Umbilical cord (tissue), 2 donors: Measurements from ENCODE around the gene GNS. TPM values are rescaled to one million over a fixed set of nuclear protein-coding genes. Genes with fewer than 3 reads are reported as not detected.
"Not testable (repeated sequence)": the region's sequence is repeated elsewhere in the genome, so short reads cannot be mapped to it uniquely, and the experiment has no call there.

Experiments
- DNase-seq: peaks from one replicate; pipeline ENCODE4 v3.0.0-alpha.2; 2015; ENCODE audit warnings: low spot score
- total RNA-seq: library from RNA; depleted of rRNA; stranded (reverse); fragments of >200 nt; gene quantifications from one replicate; pipeline ENCODE4 v1.2.3, GENCODE V29; 2014; ENCODE audit warnings: low replicate concordance; ENCODE audit not compliant: insufficient read depth

GNS gene
- total RNA-seq, 1 donor from 2014 or later, result 117 TPM

DNA sequence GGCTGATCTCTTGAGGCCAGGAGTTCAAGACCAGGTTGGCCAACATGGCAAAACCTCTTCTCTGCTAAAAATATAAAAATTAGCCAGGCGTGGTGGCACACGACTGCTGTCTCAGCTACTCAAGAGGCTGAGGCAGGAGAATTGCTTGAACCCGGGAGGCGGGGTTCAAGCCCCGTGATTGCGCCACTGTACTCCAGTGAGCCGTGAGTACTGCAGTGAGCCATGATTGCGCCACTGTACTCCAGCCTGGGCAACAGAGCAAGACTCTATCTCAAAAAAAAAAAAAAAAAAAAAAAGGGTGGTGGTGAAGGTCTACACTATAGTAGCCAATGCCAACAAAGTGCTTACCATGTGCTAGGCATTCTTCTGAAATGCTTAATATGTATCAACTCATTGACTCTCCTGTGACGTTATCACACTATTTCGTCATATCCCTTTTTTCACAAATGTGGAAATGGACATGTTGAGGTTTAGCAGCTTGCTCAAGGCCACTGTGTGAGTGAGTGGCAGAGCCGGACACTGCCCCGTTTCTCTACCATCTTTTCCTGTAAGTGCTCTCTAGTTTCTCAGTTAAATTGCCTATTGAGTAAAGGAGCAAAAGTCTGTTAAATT is 59.6 kb downstream of the GNS start:
- DNase-seq, result no peak

DNA sequence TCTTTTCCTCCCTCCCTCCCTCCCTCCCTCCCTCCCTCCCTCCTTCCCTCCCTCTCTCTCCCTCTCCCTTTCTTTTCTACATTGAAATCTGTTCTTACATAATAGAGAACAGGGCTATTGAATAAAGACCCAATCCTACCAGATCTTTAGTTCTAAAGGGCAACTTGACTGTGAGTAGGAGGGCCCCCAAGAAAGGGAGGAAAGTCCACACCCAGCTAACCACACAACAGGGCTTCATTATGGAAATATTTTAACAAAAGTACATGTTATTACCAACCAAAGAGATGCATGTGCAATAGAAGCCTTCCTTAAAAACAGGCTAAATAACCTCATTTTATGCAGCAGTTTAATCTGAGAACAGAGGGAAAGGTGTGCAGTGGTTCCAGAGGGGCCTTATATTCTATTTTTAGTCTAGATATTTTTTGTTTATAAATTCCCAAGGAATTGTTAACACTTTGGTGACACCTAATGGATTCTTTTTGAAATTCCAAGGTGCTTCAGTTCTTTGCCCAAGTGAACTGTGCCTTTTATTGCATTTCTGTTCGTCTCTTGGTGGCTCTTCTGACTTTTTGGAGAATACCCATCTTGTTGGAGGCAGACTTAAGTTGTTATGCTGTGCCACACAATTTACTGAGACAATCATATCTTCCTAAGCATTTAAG is 63.0 kb downstream of the GNS start:
- DNase-seq, result peak; percentile 40

DNA sequence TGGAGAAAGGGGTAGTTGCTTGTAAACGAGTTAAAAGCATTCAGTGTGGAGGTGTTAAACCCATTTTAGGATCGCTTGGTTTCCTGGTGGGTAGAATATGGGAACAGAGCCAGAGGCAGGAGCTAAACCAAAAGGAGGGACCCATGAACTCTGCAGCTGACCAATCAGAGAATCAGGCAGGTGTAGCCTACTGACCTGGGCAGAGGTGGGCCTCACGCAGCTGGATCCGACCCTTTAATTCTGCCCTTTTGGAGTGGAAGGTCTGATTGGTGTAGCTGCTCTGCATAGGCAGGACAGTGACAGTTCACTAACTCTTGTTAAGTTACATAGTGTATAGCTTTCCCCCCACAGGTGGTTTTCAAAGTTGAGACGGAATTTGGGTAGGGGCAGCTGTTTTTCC is 63.7 kb downstream of the GNS start:
- no peak for DNase-seq

DNA sequence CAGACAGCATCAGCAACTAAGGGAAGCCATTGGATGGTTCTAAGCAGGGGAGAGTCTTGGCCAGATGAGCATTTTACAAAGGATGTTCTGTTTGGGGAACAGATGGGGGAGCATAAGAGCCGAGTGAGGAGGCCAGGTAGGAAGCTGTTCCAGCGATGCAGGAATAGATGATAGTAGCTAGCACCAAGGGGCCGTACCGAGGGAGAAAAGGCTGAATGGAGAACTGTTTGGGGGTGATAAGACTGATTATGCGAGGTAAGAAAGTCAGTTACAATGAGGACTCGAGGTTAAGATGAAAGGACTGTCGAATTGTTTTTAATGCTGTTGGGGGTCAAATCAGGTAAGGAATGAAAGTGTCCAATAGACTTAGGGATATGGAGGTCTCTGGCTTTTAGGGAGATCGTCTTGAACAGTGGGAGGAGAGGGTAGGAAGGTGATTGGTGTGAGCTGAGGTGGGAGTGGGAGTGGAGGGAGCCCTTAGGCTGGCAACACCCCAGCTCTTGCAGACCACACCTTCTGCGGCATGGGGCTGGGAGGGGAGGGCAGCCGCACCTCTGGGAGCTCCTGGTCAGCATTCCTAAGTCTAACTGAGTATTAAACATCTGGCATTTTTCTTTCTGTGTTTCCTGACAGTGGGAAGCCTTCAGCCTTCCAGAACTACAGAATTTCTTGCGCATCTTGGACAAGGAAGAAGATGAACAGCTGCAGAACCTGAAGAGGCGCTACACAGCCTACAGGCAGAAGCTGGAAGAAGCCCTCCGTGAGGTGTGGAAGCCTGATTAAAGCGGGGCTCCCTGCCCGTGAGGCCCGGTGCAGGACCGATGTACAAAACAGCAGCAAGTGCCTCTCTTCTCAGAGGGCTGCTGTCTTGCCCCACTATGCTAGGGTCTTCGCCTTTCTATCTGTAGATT is 64.8 kb downstream of the GNS start:
- DNase-seq, result no peak

DNA sequence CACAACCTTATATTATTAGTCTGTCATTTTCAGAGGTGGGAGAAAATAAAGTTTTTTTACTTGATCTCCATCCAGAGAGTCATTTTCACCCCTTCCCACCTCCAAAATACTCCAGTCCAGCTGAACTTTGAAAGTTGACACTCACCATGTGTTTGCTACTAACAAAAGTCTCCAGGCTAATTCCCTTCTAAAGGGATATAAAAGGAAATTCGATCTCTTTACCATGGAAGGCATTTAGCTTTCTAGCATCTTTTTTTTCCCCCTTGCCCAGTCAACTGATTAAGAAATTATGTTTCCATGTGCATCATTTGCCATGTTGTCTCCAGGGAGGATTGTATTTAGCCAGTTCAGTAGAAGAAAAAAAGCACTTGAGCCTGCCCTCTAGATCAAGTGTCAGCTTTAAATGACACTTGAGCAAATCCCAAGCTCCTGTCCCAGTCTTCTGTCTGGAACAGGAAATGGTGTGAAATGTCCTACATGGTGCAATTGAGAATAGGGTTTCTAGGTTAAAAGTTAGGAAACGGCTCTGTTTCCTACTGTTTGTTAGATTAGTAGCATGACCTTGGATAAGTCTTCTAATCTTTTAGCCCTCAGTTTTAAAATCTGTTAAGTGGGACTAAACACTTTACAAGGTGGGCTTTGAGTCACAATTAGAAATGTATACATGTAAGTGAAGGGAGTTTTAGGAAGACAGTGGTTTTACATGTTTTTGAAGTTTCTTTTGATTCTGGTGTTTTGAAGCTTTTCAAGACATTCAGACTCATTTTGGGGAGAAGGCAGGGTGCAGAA is 67.2 kb downstream of the GNS start:
- DNase-seq, result no peak

DNA sequence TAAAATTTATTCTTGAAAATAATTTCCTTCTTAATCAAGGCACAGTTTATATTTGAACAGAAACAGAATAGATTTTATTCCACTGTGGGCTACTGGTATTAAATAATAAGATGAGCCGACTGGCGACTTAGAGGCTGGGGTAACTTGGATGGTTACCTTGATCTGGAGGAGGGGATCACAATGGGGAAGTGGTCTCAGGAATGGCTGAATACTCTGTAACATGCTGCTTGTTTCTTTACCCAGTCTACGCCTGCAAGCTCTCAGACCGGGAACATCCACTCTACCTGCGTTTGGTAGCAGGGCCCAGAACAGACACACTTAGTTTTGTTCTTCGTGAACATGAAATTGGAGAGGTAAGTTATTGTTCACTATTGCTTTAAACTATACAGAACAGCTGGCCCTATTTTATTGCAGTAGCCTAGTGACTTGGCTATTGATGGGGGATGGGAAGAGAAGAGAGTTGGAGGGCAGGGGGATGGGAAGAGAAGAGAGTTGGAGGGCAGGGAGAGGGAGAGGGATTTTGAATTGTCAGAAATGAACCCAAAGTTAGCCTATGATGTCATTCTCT is 67.9 kb downstream of the GNS start:
- DNase-seq, result no peak

DNA sequence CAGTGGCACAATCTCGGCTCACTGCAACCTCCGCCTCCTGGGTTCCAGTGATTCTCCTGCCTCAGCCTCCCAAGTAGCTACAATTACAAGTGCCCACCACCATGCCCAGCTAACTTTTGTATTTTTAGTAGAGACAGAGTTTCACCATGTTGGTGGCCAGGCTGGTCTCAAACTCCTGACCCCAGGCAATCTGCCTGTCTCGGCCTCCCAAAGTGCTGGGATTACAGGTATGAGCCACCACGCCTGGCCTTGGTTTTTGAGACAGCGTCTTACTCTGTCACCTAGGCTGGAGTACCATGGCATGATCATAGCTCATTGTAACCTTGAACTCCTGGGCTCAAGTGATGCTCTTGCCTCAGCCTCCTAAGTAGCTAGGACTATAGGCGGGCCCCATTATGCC is 69.0 kb downstream of the GNS start:
- not testable (repeated sequence) for DNase-seq

DNA sequence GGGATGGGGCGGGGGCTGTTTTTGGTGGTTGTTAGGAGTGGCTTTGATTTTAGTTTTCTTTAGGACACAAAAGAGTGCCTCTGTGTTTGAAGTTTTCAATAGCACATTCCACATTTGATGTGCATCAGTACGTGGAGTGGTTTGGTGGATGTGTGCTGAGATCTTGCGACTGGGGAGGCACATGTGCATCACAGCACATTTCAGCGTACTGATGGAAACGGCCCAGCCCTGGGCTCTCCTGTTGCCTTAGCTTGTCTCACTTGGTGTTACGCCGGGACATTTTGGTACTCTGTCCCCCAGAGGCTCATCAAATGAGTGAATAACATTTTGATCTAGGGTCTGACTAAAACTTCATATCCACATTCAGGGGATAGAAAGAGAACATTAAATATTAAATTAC is 70.5 kb downstream of the GNS start:
- no peak for DNase-seq

DNA sequence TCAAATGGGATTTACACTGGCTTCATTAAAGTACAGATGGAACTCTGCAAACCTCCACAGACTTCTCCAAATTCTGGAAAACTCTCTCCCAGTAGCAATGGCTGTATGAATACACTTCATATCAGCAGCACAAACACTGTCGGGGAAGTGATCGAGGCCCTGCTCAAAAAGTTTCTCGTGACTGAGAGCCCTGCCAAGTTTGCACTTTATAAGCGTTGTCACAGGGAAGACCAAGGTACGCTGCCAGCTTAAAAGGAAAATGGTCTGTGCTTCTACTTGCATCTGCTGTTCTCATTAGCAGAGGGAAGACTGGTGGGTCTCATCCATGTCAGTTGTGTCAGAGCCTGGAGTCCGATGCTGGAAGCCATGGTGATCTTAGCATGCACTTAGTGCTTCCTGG is 71.0 kb downstream of the GNS start:
- no peak for DNase-seq

DNA sequence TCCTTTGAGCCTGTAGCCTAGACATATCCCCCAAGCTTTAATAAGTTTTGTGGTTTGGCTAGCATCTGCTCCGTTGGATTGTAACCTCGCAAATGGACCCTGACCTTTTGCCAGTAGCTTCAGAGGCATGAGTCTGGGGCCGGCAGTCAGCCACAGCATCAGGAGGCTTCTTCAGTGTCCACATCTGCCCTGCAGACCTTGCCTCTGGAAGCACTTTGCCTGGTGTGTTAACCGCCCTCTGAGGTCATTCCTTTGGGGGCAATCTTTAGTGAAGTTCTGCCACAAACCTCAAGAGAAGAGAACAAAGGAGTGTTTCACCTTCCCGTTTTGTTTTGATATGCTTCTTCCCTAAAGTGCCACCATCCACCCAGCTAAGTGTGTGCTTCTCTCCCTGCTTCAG is 71.4 kb downstream of the GNS start:
- no peak for DNase-seq

DNA sequence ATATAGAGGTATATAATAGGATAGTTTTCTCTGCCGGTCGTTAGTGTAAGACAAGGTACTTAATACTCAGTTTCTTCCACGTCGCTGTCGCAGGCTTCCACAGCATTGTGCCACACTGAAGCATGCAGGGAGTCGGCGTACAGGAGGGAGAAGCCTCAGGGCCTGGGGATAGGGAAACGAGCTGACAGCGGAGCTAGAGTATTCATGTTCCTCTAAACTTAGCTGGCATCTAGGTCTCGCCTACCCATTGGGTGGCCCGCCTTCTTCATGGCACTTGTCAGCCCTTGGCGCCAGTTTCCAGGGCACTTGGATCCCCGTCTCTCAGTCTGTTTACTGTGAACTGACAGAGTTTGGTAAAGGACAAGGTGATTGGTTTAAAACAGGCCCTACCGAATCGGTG is 73.6 kb downstream of the GNS start:
- DNase-seq, result no peak

DNA sequence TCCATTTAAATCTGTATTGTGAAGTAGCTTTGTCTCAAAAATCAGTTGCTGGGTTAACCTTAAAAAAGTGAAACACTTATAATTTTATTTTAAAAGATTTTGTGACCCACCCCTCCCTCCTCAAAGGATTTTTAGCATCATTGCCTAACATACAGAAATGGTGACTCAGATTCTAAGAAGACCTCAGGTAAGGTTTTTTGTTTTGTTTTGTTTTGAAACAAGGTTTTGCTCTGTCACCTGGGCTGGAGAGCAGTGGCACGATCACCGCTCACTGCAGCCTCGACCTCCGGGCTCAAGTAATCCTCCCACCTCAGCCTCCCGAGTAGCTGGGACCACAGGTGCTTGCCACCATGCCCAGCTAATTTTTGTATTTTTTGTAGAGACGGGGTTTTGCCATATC is 74.2 kb downstream of the GNS start:
- no peak for DNase-seq

DNA sequence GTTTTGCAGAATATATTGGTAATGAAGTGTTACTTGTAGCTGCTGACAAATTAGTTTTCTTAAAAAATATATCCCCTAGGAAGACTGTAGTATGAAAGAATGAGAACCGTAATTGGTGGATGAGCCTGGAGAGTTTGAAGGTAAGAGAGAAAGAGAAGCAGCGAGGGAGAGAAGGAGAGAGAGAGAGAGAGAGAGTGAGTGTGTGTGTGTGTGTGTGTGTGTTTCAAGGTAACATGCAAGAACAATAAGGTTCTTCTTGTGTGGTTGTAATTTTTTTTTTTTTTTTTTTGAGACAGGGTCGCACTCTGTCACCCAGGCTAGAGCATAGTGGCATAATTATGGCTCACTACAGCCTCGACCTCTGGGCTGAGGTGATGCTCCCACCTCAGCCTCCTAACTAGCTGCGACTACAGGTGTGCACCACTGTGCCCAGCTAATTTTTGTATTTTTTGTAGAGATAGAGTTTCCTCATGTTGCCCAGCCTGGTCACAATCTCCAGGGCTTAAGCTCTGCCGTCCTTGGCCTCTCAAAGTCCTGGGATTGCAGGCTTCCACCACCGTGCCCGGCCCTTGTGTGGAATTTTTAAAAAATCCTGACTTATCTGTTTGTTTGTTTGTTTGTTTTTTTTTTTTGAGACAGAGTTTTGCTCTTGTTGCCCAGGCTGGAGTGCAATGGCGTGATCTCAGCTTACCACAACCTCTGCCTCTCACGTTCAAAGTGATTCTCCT is 75.2 kb downstream of the GNS start:
- no peak for DNase-seq

DNA sequence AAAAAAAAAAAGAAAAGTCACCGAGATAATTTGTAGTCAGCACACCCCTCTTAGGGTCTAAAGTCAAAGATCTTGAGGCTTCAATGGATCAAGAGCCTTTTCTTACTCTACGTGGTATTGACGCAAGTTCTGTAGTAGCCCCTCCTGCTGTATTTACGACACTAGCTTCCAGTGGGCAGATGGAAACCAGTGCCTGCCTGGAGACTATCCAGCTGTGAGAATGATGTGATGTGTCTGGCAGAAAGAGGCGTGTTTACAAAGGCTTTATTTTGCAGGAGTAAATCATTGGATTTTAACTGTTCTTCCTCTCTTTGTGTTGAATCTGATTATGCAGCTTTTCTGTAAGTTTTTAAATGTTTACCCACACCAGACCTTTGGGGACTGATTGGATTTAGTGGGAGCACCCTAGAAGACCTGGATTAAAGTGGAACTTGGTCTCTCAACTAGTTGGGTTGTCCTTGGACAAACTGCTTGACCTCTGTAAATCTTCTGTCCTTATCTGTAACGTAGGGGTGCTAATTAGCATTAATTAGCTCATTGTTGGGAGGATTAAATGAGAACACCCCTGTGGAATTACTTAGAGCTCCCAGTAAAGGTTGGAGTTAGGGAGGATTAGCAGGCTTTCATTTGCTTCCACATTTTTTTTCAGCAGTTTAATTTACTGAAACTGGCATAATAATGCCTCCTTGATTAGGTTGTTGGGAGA is 76.5 kb downstream of the GNS start:
- DNase-seq, result peak; percentile 97

DNA sequence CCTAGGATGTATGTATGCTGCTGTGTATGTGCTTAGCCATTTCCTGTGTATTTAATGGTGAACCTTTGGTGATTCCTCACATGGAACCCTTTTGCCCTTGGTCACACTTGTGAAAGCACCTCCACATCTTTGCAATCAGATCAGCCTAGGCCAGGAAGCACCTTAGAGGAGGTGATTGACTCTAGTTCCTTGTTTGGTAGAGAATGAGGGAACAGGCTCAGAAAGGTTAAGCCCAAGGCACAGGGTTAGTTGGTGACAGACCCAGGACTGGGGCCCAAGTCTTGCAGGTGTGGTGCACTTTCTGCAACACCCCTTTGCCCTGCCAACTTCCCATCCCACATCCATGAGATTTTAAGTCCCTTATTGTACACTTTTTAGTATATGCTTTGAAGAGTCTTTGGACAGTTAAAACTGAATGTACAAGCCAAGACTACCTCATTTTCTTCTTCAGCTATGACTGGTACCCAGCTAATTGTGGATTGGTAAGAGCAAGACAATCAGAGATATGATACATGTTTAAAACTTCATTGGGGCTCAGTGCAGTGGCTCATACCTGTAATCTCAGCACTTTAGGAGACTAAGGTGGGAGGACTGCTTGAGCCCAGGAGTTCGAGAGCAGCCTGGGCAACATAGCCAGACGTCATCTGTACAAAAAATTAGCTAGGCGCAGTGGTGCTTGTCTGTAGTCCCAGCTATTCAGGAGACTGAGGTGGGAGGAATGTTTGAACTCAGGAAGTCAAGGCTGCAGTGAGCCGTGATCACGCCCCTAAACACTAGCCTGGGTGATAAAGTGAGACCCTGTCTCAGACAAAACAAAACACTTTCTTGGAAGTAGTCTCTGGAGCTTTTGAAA is 77.8 kb downstream of the GNS start:
- DNase-seq, result no peak

DNA sequence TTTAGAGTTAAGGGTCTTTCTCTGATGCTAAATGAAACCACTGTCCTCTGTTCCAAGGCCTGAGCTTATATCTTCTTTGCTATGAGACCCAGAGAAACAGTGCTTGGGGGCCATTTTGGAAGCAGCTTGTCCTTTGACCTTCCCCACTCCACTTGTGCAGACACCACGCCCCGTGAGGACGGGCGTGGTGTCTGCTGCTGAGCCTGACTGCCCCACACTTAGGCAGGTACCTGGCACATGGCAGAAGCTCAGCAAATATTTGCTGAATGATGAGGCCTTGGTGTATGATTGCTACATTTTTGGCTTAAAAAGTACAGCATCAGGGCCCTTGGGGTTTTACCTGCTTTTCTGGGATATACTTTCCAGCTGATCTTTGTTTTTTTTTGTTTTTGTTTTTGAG is 79.0 kb downstream of the GNS start:
- DNase-seq, result no peak

DNA sequence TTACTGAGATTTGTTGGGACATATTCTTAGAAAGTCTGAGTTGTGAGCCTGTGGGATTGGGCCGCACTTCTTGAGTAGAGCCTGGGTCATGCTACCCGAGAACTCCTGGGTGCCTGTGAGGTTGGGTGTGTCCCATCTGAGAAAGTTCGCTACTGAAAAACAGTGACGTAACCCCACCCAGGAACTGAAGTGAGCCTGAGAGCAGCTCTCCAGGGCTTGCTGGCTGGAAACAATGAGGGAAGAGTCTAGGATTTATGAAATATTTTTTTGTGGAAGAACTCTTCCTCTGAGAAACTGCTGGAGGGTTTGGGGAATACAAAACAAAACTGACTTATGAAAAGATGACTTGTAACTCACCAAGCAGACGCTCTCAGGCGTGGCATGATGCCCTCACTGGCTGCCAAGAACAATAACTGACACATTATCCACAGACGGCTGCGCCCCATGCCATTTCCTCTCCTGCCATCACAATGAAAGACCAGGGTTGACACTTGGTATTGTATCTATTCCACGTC is 79.7 kb downstream of the GNS start:
- peak; percentile 74 for DNase-seq

DNA sequence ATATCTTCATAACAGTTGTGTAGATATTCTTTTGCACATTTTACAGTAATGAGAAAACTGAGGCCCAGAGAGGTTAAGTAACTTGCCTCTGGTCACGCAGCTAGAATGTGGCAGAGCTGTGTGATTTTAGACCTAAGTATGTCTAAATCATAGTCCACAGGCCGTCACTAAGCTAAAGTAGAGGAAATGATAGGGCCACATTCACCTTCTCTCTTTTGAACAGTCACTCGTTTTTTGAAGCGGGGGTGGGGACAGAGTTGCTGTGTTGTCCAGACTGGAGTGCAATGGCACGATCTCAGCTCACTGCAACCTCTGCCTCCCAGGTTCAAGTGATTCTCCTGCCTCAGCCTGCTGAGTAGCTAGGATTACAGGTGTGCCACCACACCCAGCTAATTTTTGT is 80.4 kb downstream of the GNS start:
- DNase-seq, result no peak

DNA sequence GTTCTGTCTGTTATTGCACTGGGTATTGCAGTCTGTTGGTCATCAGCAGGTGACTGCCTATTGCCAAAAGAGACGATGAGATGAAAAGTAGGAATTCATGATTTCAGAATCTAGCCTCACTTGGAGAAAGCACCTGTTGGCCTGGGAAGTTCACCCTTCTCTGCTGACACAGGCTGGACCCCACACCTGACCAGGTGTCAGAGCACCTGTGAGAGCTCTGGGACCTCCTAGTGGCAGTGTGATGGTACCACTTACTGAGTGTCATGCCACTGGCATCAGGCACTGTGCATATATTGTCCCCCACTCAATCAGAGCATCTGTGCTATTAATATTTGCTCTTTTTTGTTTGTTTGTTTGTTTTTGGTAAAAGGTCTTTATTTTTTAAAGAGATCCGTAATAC is 81.0 kb downstream of the GNS start:
- DNase-seq, result no peak
